ENCODE results near the gene PLEKHG5.

DNA sequence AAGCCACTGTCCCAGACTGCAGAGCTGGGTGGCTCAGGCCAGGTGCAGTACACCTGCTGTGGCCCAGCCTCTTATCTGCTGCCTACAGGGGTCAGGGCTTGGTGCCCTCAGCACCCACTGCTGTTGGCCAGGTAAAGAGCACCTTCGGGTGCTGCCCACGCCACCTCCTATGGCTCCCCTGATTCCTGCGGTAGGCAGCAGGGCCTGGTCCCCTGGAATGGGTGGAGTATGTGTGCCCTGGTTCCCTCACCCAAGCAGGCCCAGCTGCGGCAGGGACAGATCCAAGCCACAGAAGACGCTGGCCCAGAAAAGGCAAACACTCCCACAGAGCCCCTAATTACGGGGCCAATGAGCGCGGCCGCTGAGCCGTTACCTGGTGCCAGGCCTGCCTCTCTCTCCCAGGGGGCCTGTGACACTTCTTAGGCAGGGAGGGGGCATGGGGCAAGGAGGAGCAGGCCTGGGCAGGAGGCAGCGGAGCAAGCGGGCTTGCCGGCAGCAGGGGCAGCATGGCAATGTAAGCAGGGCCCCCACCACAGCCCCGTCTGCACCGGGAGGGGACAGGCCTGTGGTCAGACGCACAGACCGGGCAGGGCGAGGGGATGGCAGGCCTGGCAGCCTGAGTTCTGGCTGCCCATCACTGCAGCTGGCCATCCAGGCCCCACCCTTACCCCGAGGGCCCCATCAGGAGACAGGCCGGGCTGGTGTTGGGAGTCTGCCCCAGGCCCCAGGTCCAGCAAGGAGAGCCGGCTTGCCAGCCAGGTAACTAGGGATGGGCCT, 47.9 kb downstream of the PLEKHG5 start:
- TF ChIP-seq, protein P1, sequence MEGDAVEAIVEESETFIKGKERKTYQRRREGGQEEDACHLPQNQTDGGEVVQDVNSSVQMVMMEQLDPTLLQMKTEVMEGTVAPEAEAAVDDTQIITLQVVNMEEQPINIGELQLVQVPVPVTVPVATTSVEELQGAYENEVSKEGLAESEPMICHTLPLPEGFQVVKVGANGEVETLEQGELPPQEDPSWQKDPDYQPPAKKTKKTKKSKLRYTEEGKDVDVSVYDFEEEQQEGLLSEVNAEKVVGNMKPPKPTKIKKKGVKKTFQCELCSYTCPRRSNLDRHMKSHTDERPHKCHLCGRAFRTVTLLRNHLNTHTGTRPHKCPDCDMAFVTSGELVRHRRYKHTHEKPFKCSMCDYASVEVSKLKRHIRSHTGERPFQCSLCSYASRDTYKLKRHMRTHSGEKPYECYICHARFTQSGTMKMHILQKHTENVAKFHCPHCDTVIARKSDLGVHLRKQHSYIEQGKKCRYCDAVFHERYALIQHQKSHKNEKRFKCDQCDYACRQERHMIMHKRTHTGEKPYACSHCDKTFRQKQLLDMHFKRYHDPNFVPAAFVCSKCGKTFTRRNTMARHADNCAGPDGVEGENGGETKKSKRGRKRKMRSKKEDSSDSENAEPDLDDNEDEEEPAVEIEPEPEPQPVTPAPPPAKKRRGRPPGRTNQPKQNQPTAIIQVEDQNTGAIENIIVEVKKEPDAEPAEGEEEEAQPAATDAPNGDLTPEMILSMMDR (IDR thresholded peaks at IDR 0.05): no peak
- TF ChIP-seq POLR2A (IDR thresholded peaks at IDR 0.05): no peak

Measured in adrenal gland (tissue), 5 donors.